HG02870 (cell line): Measurements from ENCODE around the gene TLN1.

Experiments used
- ATAC-seq: cut with Tn5 transposase; IDR thresholded peaks from one replicate; pipeline ENCODE4 v1.9.1; 2021; ENCODE audit warnings: mild to moderate bottlenecking, moderate library complexity; ENCODE audit not compliant: unreplicated experiment

The TLN1 gene

GRCh38 chr9:35729700-35730485 is 2.1 kb downstream of the TLN1 start:
- no peak for ATAC-seq

GRCh38 chr9:35729101-35729500 is 2.9 kb downstream of the TLN1 start:
- no peak for ATAC-seq

GRCh38 chr9:35728041-35728971 is 3.7 kb downstream of the TLN1 start:
- no peak for ATAC-seq

- ATAC-seq: no peak
Observed at GRCh38 chr9:35727676-35728040, 4.3 kb downstream of the TLN1 start.

GRCh38 chr9:35726931-35727330 is 5.1 kb downstream of the TLN1 start:
- no peak for ATAC-seq

GRCh38 chr9:35725362-35725761 is 6.6 kb downstream of the TLN1 start:
- no peak for ATAC-seq

GRCh38 chr9:35723908-35724307 is 8.1 kb downstream of the TLN1 start:
- ATAC-seq: no peak

- no peak for ATAC-seq
Observed at GRCh38 chr9:35723426-35723825, 8.6 kb downstream of the TLN1 start.

GRCh38 chr9:35719546-35719945 is 12.4 kb downstream of the TLN1 start:
- no peak for ATAC-seq

- no peak for ATAC-seq
Observed at GRCh38 chr9:35718721-35719511, 13.1 kb downstream of the TLN1 start.

- ATAC-seq: no peak
Observed at GRCh38 chr9:35717132-35717870, 14.7 kb downstream of the TLN1 start.

- ATAC-seq: no peak
Observed at GRCh38 chr9:35716230-35716629, 15.8 kb downstream of the TLN1 start.

- ATAC-seq: no peak
Observed at GRCh38 chr9:35714579-35715252, 17.3 kb downstream of the TLN1 start.

- ATAC-seq: no peak
Observed at GRCh38 chr9:35714123-35714522, 17.9 kb downstream of the TLN1 start.

- ATAC-seq: no peak
Observed at GRCh38 chr9:35713578-35713977, 18.4 kb downstream of the TLN1 start.

- ATAC-seq: no peak
Observed at GRCh38 chr9:35712762-35713400, 19.1 kb downstream of the TLN1 start.

- ATAC-seq: peak; percentile 66
Observed at GRCh38 chr9:35711501-35712428, 20.2 kb downstream of the TLN1 start.

- ATAC-seq: no peak
Observed at GRCh38 chr9:35710818-35711500, 21.0 kb downstream of the TLN1 start.
